Measurements from ENCODE around the gene PCGF5. TPM values are rescaled to one million over a fixed set of nuclear protein-coding genes. Genes with fewer than 3 reads are reported as not detected.
"Not testable (repeated sequence)": the region's sequence is repeated elsewhere in the genome, so short reads cannot be mapped to it uniquely, and the experiment has no call there.

Gene PCGF5
- total RNA-seq: 10 to 100 TPM; 49.3 to 62.0 TPM

GRCh38 chr10:91220194-91220953 is at the start of gene PCGF5:
TSS of gene PCGF5 (plus strand) at chr10:91220663. CDS start at chr10:91222872, 2,209 bp downstream.
- ChIA-PET CTCF (interaction anchor here (1.2 to 1.9 kb wide), 3 partner anchors 10 to 57 kb away, joined by 3 to 6 read pairs (median 3); no protein-coding TSS in a partner anchor), POLR2A (interaction anchor here (1.4 kb wide), 1 partner anchor 57 kb away, joined by 3 read pairs; no protein-coding TSS in a partner anchor)
- Mint-ChIP-seq H3K27ac (peak within 1 kb of the TSS; percentile 90), H3K4me1 (peaks cover 45% of the 10 kb centered on the region), H3K36me3 (ENCODE audit: low read depth) (peaks cover 31% of the 10 kb centered on the region), H3K4me3 (peak within 1 kb of the TSS; percentile 87), H3K27me3 (no peaks in the 10 kb centered on the region), H3K9me3 (no peaks in the 10 kb centered on the region)
- peak; percentile 90 for DNase-seq

GRCh38 chr10:91171485-91171884 is 49.0 kb upstream of the PCGF5 start:
- Mint-ChIP-seq H3K9me3 (peaks cover 29% of the 10 kb centered on the region), H3K27ac (no peak overlapping the region), H3K4me1 (peaks cover 18% of the 10 kb centered on the region), H3K36me3 (ENCODE audit: low read depth) (peaks cover 36% of the 10 kb centered on the region), H3K27me3 (no peaks in the 10 kb centered on the region), H3K4me3 (no peak overlapping the region)
- CTCF ChIA-PET: interaction anchor here (0.7 to 1.1 kb wide), 3 partner anchors 9 to 53 kb away, joined by 3 read pairs; no protein-coding TSS in a partner anchor
- DNase-seq: no peak
- POLR2A ChIA-PET: no interaction called here

GRCh38 chr10:91172348-91172747 is 48.1 kb upstream of the PCGF5 start:
- ChIA-PET POLR2A (interaction anchor here (0.5 kb wide), 1 partner anchor 1389 kb away, joined by 3 read pairs; no protein-coding TSS in a partner anchor), CTCF (interaction anchor here (0.7 to 1.1 kb wide), 2 partner anchors 11 to 54 kb away, joined by 3 read pairs; no protein-coding TSS in a partner anchor)
- H3K4me3 Mint-ChIP-seq: no peak overlapping the region
- H3K27ac Mint-ChIP-seq: no peak overlapping the region
- no peak for DNase-seq
- peaks cover 37% of the 10 kb centered on the region for H3K36me3 Mint-ChIP-seq (ENCODE audit: low read depth)
- peaks cover 30% of the 10 kb centered on the region for H3K9me3 Mint-ChIP-seq
- H3K4me1 Mint-ChIP-seq: peaks cover 16% of the 10 kb centered on the region
- no peaks in the 10 kb centered on the region for H3K27me3 Mint-ChIP-seq

- peaks cover 18% of the 10 kb centered on the region for H3K9me3 Mint-ChIP-seq
- ChIA-PET POLR2A (no interaction called here), CTCF (interaction anchor here (0.5 kb wide), 1 partner anchor 83 kb away, joined by 5 read pairs; no protein-coding TSS in a partner anchor)
- H3K36me3 Mint-ChIP-seq (ENCODE audit: low read depth): peaks cover 45% of the 10 kb centered on the region
- H3K27me3 Mint-ChIP-seq: no peaks in the 10 kb centered on the region
- no peak for DNase-seq
- peaks cover 17% of the 10 kb centered on the region for H3K4me1 Mint-ChIP-seq
- H3K27ac Mint-ChIP-seq: no peak overlapping the region
- H3K4me3 Mint-ChIP-seq: no peak overlapping the region
Observed at GRCh38 chr10:91185239-91185875, 35.1 kb upstream of the PCGF5 start.

- Mint-ChIP-seq H3K36me3 (ENCODE audit: low read depth) (peaks cover 30% of the 10 kb centered on the region), H3K27me3 (no peaks in the 10 kb centered on the region), H3K4me1 (peaks cover 27% of the 10 kb centered on the region), H3K4me3 (no peak overlapping the region), H3K9me3 (peaks cover 7% of the 10 kb centered on the region), H3K27ac (no peak overlapping the region)
- ChIA-PET POLR2A (interaction anchor here (0.7 kb wide), 1 partner anchor 31 kb away, joined by 3 read pairs; no protein-coding TSS in a partner anchor), CTCF (interaction anchor here (1.0 kb wide), 1 partner anchor 9 kb away, joined by 3 read pairs; no protein-coding TSS in a partner anchor)
- DNase-seq: no peak
Observed at GRCh38 chr10:91187156-91187555, 33.3 kb upstream of the PCGF5 start.

GRCh38 chr10:91188010-91188409 is 32.5 kb upstream of the PCGF5 start:
- H3K36me3 Mint-ChIP-seq (ENCODE audit: low read depth): peaks cover 35% of the 10 kb centered on the region
- H3K4me3 Mint-ChIP-seq, H3K27ac Mint-ChIP-seq, POLR2A ChIA-PET, H3K9me3 Mint-ChIP-seq, H3K27me3 Mint-ChIP-seq, CTCF ChIA-PET, DNase-seq: not testable (repeated sequence)
- peaks cover 29% of the 10 kb centered on the region for H3K4me1 Mint-ChIP-seq

GRCh38 chr10:91188889-91189288 is 31.6 kb upstream of the PCGF5 start:
- ChIA-PET POLR2A (no interaction called here), CTCF (no interaction called here)
- Mint-ChIP-seq H3K27ac (no peak overlapping the region), H3K36me3 (ENCODE audit: low read depth) (peaks cover 37% of the 10 kb centered on the region), H3K27me3 (no peaks in the 10 kb centered on the region), H3K9me3 (peaks cover 3% of the 10 kb centered on the region), H3K4me3 (no peak overlapping the region), H3K4me1 (peaks cover 33% of the 10 kb centered on the region)
- no peak for DNase-seq

GRCh38 chr10:91190388-91190870 is 30.0 kb upstream of the PCGF5 start:
- Mint-ChIP-seq H3K9me3 (peaks cover 9% of the 10 kb centered on the region), H3K27ac (peak overlapping the region; percentile 2), H3K27me3 (no peaks in the 10 kb centered on the region), H3K4me3 (no peak overlapping the region), H3K36me3 (ENCODE audit: low read depth) (peaks cover 42% of the 10 kb centered on the region), H3K4me1 (peaks cover 40% of the 10 kb centered on the region)
- ChIA-PET CTCF (interaction anchor here (1.0 kb wide), 1 partner anchor 25 kb away, joined by 3 read pairs; no protein-coding TSS in a partner anchor), POLR2A (no interaction called here)
- no peak for DNase-seq

GRCh38 chr10:91190876-91191583 is 29.4 kb upstream of the PCGF5 start:
- H3K36me3 Mint-ChIP-seq (ENCODE audit: low read depth): peaks cover 37% of the 10 kb centered on the region
- H3K4me1 Mint-ChIP-seq: peaks cover 40% of the 10 kb centered on the region
- CTCF ChIA-PET: interaction anchor here (0.8 to 1.0 kb wide), 2 partner anchors 10 to 24 kb away, joined by 3 read pairs; no protein-coding TSS in a partner anchor
- POLR2A ChIA-PET: no interaction called here
- H3K27ac Mint-ChIP-seq: peak overlapping the region; percentile 2
- no peak overlapping the region for H3K4me3 Mint-ChIP-seq
- H3K9me3 Mint-ChIP-seq: peaks cover 9% of the 10 kb centered on the region
- DNase-seq: no peak
- no peaks in the 10 kb centered on the region for H3K27me3 Mint-ChIP-seq

GRCh38 chr10:91191584-91191919 is 28.9 kb upstream of the PCGF5 start:
- H3K4me1 Mint-ChIP-seq: peaks cover 41% of the 10 kb centered on the region
- POLR2A ChIA-PET: no interaction called here
- CTCF ChIA-PET: interaction anchor here (0.8 kb wide), 1 partner anchor 10 kb away, joined by 3 read pairs; no protein-coding TSS in a partner anchor

GRCh38 chr10:91194497-91195179 is 25.8 kb upstream of the PCGF5 start:
- H3K9me3 Mint-ChIP-seq: peaks cover 17% of the 10 kb centered on the region
- no peak overlapping the region for H3K27ac Mint-ChIP-seq
- peaks cover 34% of the 10 kb centered on the region for H3K36me3 Mint-ChIP-seq (ENCODE audit: low read depth)
- H3K4me1 Mint-ChIP-seq: peaks cover 61% of the 10 kb centered on the region
- ChIA-PET POLR2A (interaction anchor here (0.7 kb wide), 1 partner anchor 32 kb away, joined by 3 read pairs; no protein-coding TSS in a partner anchor), CTCF (no interaction called here)
- no peak for DNase-seq
- H3K4me3 Mint-ChIP-seq: no peak overlapping the region
- no peaks in the 10 kb centered on the region for H3K27me3 Mint-ChIP-seq

More at GRCh38 chr10:91191584-91191919, 28.9 kb upstream of the PCGF5 start:
- Mint-ChIP-seq H3K9me3 (peaks cover 9% of the 10 kb centered on the region), H3K4me3 (no peak overlapping the region), H3K36me3 (ENCODE audit: low read depth) (peaks cover 34% of the 10 kb centered on the region), H3K27ac (no peak overlapping the region), H3K27me3 (no peaks in the 10 kb centered on the region)
- no peak for DNase-seq

Data from activated CD4-positive, alpha-beta T cell treated with anti-CD3 and anti-CD28 coated beads, Interleukin-2, amount 10 ng/mL, durations not matched to agents 7 days and 5 days (primary cell).